CD4-positive, alpha-beta T cell treated with Interleukin-15 for 4 hours (primary cell): ENCODE results near the gene GOT1.

ENCODE experiments used
- DNase-seq: peaks from one replicate; pipeline ENCODE4 v3.0.0-alpha.2; 2020; ENCODE audit warnings: low spot score

GOT1 gene

DNA sequence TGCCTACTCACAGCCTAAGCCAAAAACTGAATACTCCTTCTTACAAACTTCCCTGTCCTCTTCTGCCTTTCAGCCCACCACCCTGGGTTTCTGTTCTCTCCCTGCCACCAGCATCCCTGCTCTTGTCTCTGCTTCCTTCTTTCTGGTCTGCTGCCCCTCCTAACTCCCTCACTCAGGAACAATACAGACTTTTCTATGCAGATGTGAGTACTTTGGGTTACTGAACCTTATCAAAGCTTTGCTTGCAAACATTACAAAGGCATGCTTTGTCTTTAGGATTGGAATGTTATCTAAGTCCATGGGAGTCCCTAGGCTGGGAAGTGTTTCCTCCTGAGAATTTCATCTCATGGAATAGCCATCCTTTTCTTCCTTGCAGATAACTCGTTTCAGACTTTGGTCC is 72.3 kb downstream of the GOT1 start:
- no peak for DNase-seq

DNA sequence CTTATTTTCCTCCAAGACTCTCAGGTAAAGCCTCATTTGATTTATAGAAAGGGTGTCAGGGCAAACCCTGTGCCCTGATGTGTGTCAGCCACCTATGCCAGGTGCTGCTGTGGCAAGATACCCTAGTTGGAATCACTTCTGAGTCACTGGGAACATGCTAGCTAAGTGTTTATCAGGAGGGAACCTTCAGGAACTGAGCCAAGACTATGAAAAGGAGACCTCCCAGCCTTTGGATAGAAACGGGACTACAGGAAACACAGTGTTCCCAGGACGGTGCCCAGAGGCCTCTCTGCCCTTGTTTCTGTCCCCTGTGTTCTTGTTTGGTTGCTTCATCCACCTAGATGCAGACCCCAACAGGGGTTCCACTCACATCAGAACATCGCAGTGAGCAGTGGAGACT is 72.7 kb downstream of the GOT1 start:
- DNase-seq, result no peak

DNA sequence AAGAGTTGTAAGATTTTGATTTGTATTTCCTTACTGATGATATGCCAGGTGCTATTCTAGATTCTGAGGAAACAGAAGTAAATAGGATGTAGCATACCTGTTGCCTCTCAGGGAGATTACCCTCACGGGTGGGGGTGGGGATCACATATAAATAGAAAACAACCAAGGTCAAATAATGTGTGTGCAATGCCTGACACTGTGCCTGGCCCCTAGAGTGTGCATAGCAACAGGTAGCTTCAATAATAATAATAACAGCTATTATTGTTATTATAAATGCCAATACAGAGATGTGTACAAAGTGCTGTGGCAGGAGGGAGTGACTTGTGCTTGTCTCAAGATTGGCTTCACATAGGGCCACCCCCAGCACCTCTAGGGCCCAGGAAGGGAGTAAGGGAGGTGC is 77.2 kb downstream of the GOT1 start:
- DNase-seq, result no peak

DNA sequence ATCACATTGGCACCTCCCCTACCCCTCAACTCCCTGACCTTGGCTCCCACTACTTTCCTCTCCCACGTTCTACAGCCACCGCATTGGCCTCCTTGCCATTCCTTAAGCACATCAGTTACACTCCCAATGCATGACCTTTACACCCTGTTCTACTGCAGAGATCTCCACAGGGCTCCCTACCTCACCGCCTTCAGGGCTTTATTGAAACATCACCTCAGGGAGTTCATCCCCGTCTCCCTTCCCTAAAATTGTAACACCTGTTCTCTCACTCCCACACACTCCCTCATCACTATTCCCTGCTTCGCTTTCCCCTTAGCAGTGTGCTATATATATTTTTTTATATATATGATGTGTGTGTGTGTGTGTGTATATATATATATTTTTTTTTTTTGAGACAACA is 82.8 kb downstream of the GOT1 start:
- no peak for DNase-seq
